PFSK-1 (cell line): ENCODE data around the gene TESK1.

Experiments
- FOXP2 ChIP-seq: optimal IDR thresholded peaks from 2 replicates; pipeline ENCODE3; 2011; ENCODE audit warnings: borderline replicate concordance, control low read depth, inconsistent platforms; ENCODE audit not compliant: insufficient read depth; ENCODE audit errors: extremely low read length, extremely low read depth
- POLR2AphosphoS5 ChIP-seq: IDR thresholded peaks from 2 replicates; pipeline ENCODE4 v1.6.1; 2012; ENCODE audit warnings: low read depth, mild to moderate bottlenecking, control low read depth, low read length, moderate library complexity
- SIN3A ChIP-seq: IDR thresholded peaks from 2 replicates; pipeline ENCODE4 v1.6.1; 2012; ENCODE audit warnings: mild to moderate bottlenecking, low read length, moderate library complexity, borderline replicate concordance; ENCODE audit not compliant: insufficient read depth
- TAF1 ChIP-seq: IDR thresholded peaks from 2 replicates; pipeline ENCODE4 v1.6.1; 2012; ENCODE audit warnings: low read length, control low read depth, borderline replicate concordance; ENCODE audit not compliant: insufficient read depth
- TF ChIP-seq, protein P1 (sequence below), 2 experiments: IDR thresholded peaks; 2 replicates each; pipeline versions ENCODE4 v1.6.1 to v1.8.0; 2011 to 2012; ENCODE audit warnings: low read depth in 2 of 2, low read length in 2 of 2, control low read depth in 1 of 2, inconsistent platforms in 1 of 2, mild to moderate bottlenecking in 1 of 2, moderate library complexity in 1 of 2; ENCODE audit not compliant: insufficient read depth in 1 of 2

The TESK1 gene

DNA sequence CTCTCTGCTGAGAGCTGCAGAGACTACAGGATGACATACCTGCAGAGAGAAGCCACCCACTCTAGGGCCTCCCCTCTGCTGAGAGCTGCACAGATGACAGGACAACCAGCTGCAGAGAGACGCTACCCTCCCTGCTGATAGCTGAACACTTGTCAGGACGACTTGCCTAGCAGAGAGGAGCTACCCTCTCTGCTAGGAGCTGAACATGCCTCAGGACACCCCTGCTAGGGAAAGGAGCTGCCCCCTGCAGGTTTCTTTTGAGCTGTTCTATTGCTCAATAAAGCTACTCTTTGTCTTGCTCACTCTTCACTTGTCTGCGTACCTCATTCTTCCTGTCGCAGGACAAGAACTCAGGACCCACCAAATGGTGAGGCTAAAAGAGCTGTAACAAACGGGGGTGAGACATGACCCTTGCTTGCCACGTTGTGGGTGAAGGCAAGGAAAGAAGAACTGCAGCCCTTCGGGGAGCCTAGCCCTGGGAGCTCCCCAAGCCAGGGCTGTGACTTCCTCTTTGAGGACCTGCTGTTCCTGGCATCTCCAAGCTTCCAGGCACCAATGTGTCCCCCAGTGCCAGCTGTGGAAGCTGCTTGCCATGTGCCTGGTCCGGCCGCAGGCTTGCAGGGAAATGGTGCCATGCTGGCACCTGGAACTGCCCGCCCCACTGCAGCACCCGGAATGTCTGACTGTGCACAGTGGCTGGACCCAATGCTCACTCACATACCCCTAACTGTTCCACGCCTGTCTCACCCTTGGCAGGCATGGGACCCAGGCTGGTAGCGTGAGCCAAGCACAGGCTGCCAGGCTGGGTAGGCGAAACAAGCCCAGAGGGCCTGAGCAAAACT, 5.1 kb upstream of the TESK1 start:
- TF ChIP-seq, protein P1, sequence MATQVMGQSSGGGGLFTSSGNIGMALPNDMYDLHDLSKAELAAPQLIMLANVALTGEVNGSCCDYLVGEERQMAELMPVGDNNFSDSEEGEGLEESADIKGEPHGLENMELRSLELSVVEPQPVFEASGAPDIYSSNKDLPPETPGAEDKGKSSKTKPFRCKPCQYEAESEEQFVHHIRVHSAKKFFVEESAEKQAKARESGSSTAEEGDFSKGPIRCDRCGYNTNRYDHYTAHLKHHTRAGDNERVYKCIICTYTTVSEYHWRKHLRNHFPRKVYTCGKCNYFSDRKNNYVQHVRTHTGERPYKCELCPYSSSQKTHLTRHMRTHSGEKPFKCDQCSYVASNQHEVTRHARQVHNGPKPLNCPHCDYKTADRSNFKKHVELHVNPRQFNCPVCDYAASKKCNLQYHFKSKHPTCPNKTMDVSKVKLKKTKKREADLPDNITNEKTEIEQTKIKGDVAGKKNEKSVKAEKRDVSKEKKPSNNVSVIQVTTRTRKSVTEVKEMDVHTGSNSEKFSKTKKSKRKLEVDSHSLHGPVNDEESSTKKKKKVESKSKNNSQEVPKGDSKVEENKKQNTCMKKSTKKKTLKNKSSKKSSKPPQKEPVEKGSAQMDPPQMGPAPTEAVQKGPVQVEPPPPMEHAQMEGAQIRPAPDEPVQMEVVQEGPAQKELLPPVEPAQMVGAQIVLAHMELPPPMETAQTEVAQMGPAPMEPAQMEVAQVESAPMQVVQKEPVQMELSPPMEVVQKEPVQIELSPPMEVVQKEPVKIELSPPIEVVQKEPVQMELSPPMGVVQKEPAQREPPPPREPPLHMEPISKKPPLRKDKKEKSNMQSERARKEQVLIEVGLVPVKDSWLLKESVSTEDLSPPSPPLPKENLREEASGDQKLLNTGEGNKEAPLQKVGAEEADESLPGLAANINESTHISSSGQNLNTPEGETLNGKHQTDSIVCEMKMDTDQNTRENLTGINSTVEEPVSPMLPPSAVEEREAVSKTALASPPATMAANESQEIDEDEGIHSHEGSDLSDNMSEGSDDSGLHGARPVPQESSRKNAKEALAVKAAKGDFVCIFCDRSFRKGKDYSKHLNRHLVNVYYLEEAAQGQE (IDR thresholded peaks at IDR 0.05; ENCODE audit: insufficient read depth in 1 of 2, low read depth in 2 of 2, low read length in 2 of 2), result no peak
- no peak for TF ChIP-seq POLR2AphosphoS5
- no peak for TF ChIP-seq FOXP2
- no peak for TF ChIP-seq SIN3A

DNA sequence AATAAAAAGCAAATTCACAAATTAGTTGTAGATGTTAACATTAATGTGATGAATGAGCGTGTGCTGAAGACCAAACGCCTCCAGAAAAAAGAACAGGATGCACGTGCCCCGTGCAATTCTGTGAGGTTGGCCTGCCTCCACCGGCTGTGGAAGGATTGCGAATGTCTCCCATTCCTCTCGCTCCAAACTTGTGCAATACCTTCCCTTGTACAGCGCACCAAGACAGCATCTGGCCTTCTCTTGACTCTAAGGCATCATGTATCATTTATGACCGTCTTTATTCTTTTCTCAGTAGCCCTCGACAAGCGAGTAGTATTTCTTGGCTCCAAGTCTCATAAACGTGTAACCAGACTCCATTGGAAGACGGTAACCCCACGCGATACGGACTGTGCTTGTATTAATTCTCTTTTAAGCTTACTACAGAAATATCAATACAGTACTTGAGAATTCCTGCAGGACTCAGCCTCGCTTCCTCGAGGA, 1.5 kb upstream of the TESK1 start:
- no peak for TF ChIP-seq FOXP2
- no peak for TF ChIP-seq TAF1
- TF ChIP-seq, protein P1 (IDR thresholded peaks at IDR 0.05; ENCODE audit: insufficient read depth in 1 of 2, low read depth in 2 of 2, low read length in 2 of 2), result no peak
- no peak for TF ChIP-seq SIN3A
- TF ChIP-seq POLR2AphosphoS5, result no peak

DNA sequence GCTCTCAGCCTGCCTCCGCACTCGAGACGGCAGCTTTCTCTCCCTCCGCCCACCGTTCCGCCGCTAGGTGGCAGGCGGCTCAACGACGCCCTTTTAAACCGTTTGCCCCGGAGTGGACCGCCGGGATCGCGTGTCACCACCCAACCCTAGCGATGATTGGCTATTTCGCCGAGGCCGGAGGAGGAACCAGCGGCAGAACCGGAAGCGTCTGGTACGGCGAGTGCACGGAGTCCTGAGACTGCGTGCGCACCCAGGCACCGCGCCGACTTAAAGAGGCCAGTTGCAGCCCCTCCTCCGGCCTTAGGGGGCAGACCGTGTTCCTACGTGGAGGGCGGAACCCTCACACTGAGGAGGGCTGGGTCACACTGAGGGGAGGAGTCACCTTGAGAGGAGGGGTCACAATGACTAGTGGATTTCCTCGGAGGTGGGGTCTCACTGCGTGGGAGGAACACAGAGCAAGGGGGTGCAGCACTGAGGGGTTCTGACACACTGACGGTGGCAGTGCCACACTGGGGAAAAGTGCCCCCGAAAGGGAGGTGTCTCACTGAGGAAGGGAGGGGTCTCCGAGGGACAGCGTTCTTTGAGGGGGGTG, 980 bp upstream of the TESK1 start:
- no peak for TF ChIP-seq SIN3A
- TF ChIP-seq, protein P1 (IDR thresholded peaks at IDR 0.05; ENCODE audit: insufficient read depth in 1 of 2, low read depth in 2 of 2, low read length in 2 of 2), result no peak
- peak; percentile 62; the same call in 1 of the 2 replicates for TF ChIP-seq POLR2AphosphoS5
- TF ChIP-seq FOXP2, result peak; percentile 77
- peak; percentile 60; the same call in 1 of the 2 replicates for TF ChIP-seq TAF1

DNA sequence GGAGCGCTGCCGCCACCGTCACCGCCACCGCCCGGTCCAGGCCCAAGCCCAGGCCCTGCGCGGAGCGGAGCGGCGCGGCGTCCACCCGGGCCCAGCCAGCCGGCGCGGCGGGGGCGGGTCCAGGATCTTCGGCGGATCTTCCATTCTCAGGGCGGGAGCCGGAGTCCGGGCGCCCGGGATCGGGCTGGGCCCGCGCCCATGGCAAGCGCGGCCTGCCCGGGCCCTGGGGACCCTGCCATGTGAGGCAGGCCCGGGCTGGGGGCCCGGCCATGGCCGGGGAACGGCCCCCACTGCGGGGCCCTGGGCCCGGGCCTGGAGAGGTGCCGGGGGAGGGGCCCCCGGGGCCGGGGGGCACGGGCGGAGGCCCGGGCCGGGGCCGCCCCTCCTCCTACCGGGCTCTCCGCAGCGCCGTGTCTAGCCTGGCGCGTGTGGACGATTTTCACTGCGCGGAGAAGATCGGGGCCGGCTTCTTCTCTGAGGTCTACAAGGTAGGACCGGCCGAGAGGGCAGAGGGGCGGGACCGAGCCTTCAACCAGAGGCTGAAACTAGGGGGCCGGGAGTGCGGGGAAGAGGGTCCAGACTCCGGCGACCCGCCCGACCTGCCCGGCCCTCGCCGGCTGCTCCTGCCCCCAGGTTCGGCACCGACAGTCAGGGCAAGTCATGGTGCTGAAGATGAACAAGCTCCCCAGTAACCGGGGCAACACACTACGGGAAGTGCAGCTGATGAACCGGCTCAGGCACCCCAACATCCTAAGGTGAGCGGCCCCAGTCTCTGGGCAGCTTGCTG, 482 bp downstream of the TESK1 start:
- TF ChIP-seq TAF1 (no peak), FOXP2 (no peak), SIN3A (no peak)
- TF ChIP-seq, protein P1 (IDR thresholded peaks at IDR 0.05; ENCODE audit: insufficient read depth in 1 of 2, low read depth in 2 of 2, low read length in 2 of 2), result no peak
